Gastroesophageal sphincter (tissue), 3 donors: ENCODE results near the gene SOCS3.

ENCODE experiments used
- EP300 ChIP-seq: sonication (generic); formaldehyde crosslinking; IDR thresholded peaks from one replicate; pipeline ENCODE4 v1.6.1; 2017; ENCODE audit warnings: antibody characterized with exemption, mild to moderate bottlenecking
- POLR2A ChIP-seq, 2 donors: fragments of 450-650 bp; IDR thresholded peaks; one replicate each; pipeline ENCODE4 v1.6.1; 2017; ENCODE audit warnings: antibody characterized with exemption in 2 of 2, mild to moderate bottlenecking in 2 of 2, moderate library complexity in 1 of 2
- TF ChIP-seq, protein P1 (sequence below), 4 experiments: fragments of 200-600 bp in 2 of 4; fragments of 450-650 bp in 2 of 4; sonication (generic) in 1 of 4; IDR thresholded peaks; one replicate each; pipeline ENCODE4 v1.5.1; 2017 to 2019; ENCODE audit warnings: antibody characterized with exemption in 4 of 4, mild to moderate bottlenecking in 2 of 4, moderate library complexity in 2 of 4

DNA sequence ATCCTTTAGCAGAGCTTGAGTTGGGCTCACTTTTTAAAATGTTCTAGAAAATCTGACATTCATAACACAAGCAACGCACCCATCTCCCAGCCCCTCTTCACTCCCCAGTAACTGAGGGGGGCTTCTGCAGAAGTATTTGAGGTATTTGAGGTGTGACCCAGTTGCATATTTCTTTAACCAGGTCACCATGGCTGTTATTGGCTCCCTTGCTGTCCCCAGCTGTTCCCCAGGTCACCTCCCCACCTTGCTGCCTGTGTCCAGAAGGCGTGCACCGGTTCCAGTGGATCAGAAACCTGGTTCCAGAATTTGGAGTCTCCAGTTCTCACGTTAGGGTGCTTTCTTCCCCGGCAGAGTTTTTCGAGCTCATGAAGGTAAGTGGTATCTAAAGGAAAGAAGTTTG lies 32.4 kb upstream of the SOCS3 start:
- TF ChIP-seq, protein P1, sequence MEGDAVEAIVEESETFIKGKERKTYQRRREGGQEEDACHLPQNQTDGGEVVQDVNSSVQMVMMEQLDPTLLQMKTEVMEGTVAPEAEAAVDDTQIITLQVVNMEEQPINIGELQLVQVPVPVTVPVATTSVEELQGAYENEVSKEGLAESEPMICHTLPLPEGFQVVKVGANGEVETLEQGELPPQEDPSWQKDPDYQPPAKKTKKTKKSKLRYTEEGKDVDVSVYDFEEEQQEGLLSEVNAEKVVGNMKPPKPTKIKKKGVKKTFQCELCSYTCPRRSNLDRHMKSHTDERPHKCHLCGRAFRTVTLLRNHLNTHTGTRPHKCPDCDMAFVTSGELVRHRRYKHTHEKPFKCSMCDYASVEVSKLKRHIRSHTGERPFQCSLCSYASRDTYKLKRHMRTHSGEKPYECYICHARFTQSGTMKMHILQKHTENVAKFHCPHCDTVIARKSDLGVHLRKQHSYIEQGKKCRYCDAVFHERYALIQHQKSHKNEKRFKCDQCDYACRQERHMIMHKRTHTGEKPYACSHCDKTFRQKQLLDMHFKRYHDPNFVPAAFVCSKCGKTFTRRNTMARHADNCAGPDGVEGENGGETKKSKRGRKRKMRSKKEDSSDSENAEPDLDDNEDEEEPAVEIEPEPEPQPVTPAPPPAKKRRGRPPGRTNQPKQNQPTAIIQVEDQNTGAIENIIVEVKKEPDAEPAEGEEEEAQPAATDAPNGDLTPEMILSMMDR (IDR thresholded peaks at IDR 0.05), result no peak
- TF ChIP-seq POLR2A (IDR thresholded peaks at IDR 0.05) (no peak), EP300 (no peak)
